Ovary (tissue), 3 donors: ENCODE results near the gene NAA15.
"Not testable (repeated sequence)": the region's sequence is repeated elsewhere in the genome, so short reads cannot be mapped to it uniquely, and the experiment has no call there.

Source experiments
- CTCF ChIP-seq, 3 donors: fragments of 450-650 bp in 2 of 3; fragments of 200-600 bp in 1 of 3; IDR thresholded peaks; one replicate each; pipeline versions ENCODE4 v1.5.1 to v1.8.0; 2016 to 2022; ENCODE audit warnings: antibody characterized with exemption in 3 of 3, mild to moderate bottlenecking in 1 of 3
- EP300 ChIP-seq: sonication (generic); formaldehyde crosslinking; IDR thresholded peaks from one replicate; pipeline ENCODE4 v1.6.1; 2017; ENCODE audit warnings: antibody characterized with exemption
- POLR2A ChIP-seq: fragments of 450-650 bp; IDR thresholded peaks from one replicate; pipeline ENCODE4 v1.6.1; 2017; ENCODE audit warnings: antibody characterized with exemption, mild to moderate bottlenecking, moderate library complexity
- donor health status: DM: no; HTN: no; CAD: no.

DNA sequence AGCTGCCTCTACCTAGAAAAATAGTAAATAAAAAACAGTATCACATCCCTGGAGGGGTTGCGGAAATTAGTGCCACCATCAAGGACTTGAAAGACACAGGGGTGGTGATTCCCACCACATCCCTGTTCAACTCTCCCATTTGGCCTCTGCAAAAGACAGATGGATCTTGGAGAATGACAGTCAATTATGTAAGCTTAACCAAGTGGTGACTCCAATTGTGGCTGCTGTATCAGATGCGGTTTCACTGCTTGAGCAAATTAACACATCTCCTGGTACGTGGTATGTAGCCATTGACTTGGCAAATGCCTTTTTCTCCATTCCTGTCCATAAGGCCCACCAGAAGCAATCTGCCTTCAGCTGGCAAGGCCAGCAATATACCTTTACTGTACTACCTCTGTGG lies 143.6 kb downstream of the NAA15 start:
- TF ChIP-seq CTCF (IDR thresholded peaks at IDR 0.05); EP300; POLR2A: not testable (repeated sequence)
